SHP77 (cell line): ENCODE data around the gene FUT7.
"Not testable (repeated sequence)": the region's sequence is repeated elsewhere in the genome, so short reads cannot be mapped to it uniquely, and the experiment has no call there.

Experiments used
- DNase-seq, 2 experiments: peaks; one replicate each; lab custom pipeline; 2025; lab: John Stamatoyannopoulos, UW

The FUT7 gene

GRCh38 chr9:137017791-137018497 is 13.9 kb downstream of the FUT7 start:
- DNase-seq: no peak

DNA sequence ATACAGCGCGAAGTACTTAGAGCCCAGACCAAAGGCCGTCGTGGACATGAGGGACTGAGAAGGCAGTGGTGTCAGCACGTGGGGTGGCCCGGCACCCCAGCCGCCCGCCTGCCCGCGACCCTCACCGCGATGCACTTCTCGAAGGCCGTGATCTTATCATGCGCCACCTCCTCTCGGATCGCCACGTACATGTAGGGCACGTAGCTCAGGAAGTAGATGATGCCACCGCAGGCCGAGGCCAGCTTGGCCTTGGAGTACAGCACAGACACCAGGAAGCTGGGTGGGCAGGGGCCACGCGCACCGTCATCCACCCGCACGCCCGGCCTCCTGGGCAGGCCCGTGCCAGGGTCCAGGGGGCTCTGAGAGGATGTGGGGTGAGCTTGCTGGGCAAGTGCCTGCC is 14.8 kb downstream of the FUT7 start:
- DNase-seq: no peak

- no peak for DNase-seq
Measured at GRCh38 chr9:137016436-137016835, 15.5 kb downstream of the FUT7 start.

GRCh38 chr9:137015976-137016375 is 15.9 kb downstream of the FUT7 start:
- no peak for DNase-seq

- DNase-seq: no peak
Measured at GRCh38 chr9:137015540-137015930, 16.4 kb downstream of the FUT7 start.

DNA sequence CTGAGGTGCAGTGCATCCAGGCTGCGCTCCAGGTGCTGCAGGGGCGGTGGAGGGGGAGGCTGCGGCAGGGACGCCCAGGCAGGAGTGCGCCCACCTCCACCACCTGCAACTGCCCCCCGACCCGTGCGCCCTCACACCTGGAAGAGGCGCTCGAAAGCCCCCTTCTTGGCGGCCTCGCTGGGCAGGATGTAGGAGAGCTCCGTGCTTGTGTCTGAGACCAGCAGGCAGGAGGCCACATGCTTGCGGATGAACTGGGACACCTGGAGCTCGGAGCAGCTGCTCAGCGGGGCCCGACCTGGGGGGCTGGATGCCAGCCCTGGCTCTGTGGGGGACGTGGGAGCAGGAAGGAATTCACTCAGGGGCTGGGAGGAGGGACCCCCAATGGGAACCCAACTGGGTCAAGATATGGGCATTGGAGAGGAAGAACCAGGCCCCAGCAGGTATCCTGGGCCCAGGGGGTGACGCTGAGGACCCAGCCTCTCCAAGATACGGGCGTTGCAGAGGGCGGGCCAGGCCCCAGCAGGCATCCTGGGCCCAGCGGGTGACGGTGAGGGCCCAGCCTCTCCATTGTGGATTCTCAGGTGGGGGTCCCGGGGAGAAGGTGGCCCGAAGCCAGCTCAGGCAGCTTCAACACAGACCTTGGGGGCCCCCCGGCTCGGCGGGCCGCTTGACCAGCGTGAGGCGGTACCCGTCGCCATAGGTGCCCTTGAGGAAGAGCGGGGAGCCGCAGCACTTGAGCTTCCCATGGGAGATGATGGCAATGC is 16.9 kb downstream of the FUT7 start:
- no peak for DNase-seq

- no peak for DNase-seq
Measured at GRCh38 chr9:137014166-137014565, 17.7 kb downstream of the FUT7 start.

DNA sequence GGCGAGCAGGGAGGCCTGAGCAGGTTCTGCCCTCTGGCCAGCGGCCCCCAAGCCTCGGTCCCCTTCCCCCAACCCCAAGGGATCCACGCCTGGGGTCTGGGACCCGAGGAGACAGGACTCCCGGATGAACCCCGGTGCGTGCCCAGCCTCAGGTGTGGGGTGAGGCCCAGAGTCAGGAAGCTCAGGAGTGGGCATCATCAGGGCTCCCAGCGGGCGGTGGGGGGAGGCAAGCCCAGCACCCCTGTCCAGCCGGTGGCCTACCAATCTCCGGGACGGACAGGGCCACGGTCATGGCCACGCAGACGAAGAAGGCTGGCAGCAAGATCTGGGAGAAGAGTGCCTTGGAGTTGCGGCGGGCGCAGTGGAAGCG is 18.3 kb downstream of the FUT7 start:
- no peak for DNase-seq

DNA sequence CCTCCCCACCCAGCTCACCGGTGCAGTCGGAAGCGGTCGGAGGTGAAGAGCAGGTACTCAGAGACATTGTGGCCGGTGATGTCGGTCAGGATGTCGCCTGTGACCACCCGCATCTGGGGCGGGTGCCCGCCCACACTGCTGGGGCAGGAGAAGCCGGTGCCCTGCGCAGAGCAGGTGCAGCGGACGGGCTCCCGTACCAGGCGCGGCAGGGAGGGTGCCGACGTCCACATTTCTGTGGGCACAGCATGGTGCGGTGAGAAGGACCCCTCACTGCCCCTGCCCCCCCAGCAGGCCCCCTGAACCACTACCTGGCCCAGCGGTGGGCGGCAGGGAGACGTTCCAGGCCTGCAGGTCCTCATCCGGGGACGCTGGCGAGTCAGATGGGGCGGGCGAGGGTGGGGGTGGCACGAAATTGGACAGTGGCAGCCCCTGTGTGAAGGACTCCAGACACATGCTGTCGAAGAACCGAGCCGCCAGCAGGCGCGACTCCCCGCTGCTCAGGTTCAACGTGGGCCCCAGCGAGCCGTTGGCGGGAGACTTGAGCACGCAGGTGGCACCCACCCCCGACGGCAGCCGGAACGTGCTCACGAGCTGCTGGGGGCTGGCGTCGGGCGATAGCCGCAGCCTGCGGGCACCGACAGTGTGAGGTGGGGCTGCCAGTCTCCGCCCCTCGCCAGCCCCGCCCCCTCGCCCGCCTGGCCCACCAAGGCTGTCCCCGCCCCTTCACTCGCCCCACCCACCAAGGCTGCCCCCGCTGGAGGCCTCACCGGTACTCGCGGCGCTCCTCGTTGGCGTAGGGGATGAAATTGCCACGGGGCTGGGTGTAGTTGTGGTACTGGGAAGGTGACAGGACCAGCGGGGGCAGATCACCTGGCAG is 19.0 kb downstream of the FUT7 start:
- no peak for DNase-seq

DNA sequence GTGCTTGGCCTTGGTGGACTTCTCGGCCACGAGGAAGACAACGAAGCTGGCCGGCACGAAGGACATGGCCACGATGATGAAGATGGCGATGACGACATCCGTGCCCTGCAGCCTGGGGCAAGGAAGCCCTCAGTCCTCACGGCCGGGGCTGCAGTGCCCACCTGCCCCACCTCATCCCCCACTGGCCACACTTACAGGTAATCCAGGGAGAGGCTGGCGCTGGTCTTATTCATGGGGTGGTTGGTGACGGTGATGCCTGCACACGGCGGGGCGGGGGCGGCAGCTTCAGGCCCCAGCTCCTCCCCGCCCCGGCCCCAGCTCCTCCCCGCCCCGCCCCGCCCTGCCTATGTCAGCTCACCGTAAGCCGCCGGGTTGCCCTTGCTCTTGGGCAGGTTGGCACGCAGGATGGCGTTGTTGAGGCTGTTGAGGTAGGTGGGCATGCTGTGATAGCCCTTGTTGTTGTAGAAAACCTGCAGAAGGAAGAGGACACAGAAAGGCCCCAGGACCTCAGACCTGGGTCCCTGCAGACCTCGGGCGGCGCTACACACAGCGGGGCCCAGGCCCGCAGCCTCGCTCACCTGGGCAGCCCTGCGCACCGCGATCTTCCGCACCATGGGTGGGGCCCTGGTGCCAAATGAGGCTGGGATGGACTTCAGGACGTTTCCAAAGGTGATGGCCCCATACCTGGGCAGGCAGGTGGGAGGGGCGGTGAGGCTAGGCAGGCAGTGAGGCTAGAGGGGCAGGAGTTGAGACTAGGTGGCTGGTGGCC is 19.8 kb downstream of the FUT7 start:
- no peak for DNase-seq

- no peak for DNase-seq
Measured at GRCh38 chr9:137011156-137011555, 20.7 kb downstream of the FUT7 start.

DNA sequence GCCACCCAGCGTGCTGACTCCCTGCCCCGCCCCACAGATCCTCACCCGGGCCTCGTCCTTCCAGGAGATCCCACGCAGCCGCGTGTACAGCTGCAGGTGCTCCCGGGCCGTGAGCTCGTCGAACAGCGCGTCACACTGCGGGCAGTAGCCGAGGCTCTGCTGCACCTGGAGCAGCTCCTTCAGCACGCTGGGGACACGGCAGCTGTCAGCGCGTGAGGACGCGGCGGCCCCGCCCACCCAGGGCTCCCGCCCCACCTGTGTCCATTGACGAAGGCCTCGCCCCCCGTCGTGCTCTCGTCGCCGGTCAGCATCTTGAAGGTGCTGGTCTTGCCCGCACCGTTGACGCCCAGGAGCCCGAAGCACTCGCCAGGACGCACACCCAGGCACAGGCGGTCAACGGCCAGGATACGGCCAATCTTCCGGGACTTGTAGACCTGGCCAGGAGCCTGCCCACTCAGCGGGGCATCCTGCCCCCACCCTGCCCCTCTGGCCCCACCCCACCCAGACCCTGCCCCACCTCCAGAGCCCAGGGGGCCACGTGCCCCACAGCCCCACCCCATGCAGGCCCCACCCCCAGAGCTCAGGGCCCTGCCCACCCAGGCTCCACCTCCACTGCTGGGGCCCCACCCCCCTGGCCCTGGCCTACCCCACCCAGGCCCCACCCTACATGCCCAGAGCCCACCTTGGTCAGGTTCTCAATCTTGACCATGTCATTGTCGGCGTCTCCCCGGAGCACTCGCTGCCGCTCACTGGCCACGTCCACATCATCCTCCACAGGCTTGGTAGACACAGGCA is 21.8 kb downstream of the FUT7 start:
- DNase-seq: peak in 1 of 2 experiments; percentile 57

- DNase-seq: no peak
Measured at GRCh38 chr9:137009217-137009616, 22.7 kb downstream of the FUT7 start.

GRCh38 chr9:137008312-137008711 is 23.6 kb downstream of the FUT7 start:
- no peak for DNase-seq

GRCh38 chr9:137007816-137008270 is 24.0 kb downstream of the FUT7 start:
- DNase-seq: no peak

DNA sequence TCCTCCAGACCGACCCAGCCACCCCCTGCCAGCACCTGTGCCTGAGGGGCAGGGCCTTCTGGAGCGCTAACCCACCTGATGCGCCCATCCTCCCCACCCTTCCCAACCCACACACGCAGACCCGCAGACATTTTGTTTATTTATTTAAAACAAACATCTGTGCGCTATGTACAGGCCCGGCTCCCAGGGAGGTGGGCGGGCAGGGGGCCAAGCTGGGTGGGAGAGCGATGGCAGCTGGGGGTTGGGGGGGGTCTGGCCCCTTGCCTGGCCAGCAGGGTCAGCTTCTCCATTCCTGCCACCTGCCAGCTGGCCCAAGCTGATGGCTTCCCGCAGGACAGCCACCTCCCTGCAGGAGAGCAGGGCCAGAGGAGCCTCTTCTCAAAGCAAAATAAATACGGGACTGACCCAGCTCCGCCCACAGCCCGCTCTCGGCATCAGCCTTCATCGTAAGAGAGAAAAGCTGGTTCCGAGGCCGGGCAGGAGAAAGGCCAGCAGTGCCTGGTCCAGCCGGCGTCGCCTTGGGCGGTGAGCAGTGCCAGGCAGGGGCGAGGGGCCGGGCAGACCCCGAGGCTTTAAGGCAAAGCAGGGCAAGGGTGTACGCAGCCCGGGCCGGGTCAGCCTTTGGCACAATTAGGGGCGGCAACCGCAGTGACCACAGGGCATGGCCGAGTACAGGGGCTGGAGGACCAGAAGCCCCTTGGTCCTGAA is 24.6 kb downstream of the FUT7 start:
- DNase-seq: peak; percentile 45 to 68

DNA sequence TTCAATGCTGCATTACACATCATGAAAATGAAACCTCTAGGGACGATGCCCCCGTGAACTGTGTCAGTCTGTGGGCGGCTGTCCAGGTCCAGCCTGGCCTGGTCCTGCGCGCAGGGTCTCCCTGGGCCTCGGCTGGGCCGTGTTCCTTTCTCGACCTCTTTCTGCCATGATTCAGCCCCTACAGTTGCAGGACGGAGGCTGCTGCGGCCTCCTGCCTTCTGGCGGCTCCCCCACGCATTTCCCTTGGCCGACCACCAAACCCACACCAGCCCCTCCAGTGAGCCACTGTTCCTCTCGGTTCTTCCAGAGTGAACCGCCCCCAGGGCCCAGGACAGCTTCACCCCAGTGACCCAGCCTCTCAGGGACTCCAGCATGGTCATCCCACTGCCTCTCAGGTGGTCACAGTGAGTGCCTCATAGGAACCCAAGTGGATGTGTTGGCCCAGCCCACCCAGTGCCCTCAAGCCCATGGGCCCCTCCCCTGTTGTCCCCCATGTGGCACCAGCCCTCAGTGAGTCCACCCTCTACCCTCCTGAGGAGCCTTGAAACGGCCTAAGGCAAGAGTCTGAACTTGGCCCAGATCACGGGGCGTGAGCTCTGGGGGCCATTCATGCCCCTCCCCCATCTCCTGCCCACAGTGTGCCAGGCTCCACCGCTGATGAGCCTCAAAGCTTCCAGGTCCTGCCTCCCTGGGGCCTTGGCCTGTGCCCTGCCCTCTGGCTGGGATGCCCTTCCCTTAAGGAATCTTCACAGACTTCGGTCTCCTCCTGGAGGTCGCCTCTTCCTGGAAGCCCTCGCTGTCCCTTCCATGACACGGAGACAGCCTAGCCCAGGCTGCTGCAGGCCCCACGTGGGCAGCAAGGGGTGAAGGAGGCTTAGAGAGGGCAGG is 25.5 kb downstream of the FUT7 start:
- DNase-seq: no peak

DNA sequence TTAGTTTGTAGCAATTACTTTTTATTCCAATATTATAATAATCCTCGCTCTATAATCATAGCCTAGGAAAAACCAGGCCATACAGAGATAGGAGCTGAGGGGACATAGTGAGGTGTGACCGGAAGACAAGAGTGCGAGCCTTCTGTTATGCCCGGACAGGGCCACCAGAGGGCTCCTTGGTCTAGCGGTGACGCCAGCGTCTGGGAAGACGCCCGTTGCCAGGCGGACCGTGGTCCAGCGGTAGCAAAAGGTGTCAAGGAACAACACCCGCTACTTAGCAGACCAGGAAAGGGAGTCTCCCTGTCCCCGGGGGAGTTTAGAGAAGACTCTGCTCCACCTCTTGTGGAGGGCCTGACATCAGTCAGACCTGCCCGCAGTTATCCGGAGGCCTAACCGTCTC is 27.6 kb downstream of the FUT7 start:
- DNase-seq: not testable (repeated sequence)

GRCh38 chr9:137002646-137003041 is 29.2 kb downstream of the FUT7 start:
- DNase-seq: no peak
